ENCODE results near the gene NIPA2.

NIPA2 gene

DNA sequence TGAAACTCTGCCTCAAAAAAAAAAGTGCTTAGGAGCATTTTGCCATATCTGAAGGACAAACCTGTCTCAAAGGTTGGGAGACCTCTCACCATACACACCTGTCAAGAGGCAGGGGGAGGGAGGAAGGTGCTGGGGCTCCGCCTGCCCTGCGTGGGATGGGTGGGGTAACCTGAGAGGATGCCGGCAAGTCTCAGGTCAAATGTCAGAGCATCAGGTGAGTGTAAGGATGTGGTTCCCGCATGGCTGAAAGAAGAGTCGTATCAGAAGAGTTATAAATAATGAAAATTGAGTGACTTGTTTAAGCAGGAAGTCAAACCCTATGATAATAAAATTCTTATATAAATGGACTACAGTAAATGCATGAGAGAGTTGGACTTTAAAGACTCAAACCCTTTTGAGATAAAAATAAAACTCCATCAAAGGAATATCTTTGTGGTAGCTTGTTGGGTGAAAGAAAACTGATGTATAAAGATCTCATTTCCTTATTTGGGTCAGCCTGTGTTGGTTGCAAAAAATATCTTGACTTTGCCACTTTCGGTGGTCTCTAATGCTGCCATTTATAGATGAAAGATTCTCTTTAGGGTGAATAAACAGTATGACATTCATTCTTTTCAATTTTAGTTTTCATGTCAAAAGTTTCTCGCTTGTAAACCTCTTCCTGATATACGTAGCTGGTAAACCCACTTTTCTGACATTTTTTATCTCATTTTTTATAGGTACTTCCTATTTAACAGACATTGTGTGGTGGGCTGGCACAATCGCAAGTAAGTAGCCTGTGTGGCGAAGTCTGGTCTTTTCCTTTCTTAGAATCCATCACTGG, 28.2 kb upstream of the NIPA2 start:
- no peak for TF ChIP-seq POLR2AphosphoS5 (IDR thresholded peaks at IDR 0.05; ENCODE audit: low read depth, low read length)
- no peak for TF ChIP-seq TAF1 (IDR thresholded peaks at IDR 0.05; ENCODE audit: borderline replicate concordance, low read depth, low read length)
- TF ChIP-seq POLR2A (IDR thresholded peaks at IDR 0.05; ENCODE audit: low read depth, low read length) = no peak
- no peak for DNase-seq (ENCODE audit: insufficient read length)
- FAIRE-seq = no peak

- DNase-seq (ENCODE audit: insufficient read length) = no peak
- no peak for TF ChIP-seq TAF1 (IDR thresholded peaks at IDR 0.05; ENCODE audit: borderline replicate concordance, low read depth, low read length)
- no peak for TF ChIP-seq POLR2A (IDR thresholded peaks at IDR 0.05; ENCODE audit: low read depth, low read length)
- TF ChIP-seq POLR2AphosphoS5 (IDR thresholded peaks at IDR 0.05; ENCODE audit: low read depth, low read length) = no peak
- no peak for FAIRE-seq
These were observed 27.6 kb upstream of the NIPA2 start for GRCh38 chr15:22810853-22811338.

DNA sequence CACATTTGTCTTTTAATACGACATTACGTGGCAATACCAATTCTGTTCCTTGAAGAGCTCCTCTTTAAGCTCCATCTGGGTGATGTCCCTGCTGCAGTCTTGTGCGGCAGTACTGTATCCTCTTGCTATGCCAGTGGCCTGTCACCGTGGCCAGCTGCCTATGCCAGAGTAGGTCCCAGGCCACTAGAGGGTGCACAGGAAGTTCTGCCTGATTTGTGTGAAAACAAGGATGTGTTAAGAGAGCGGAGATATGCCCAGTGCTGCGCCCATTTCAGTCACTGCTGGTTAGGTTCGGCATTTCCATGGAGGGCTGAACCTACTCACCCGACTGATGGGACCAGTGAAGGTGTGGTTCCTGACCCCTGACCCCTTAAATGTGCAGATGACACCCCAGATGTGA, 26.8 kb upstream of the NIPA2 start:
- no peak for DNase-seq (ENCODE audit: insufficient read length)
- no peak for FAIRE-seq
- no peak for TF ChIP-seq TAF1 (IDR thresholded peaks at IDR 0.05; ENCODE audit: borderline replicate concordance, low read depth, low read length)
- TF ChIP-seq POLR2A (IDR thresholded peaks at IDR 0.05; ENCODE audit: low read depth, low read length) = no peak
- no peak for TF ChIP-seq POLR2AphosphoS5 (IDR thresholded peaks at IDR 0.05; ENCODE audit: low read depth, low read length)

DNA sequence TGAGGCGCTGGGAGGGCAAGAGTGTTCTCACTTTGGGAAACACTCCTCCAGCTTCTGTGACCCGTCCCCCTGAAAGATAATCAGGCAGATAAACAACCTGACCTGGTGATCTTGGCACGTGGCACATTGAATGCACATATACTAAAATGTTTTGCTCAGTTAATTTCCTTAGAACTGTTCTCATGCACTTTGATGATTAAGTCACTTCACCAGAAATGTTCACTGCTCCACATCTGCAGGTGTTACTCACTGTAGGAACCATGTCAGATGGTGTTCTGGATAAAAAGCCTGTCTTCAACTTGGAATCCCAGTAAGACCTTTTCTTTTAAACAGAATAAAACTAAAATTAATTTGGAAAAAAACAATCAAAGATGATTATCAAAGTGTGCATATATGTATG, 24.6 kb upstream of the NIPA2 start:
- TF ChIP-seq TAF1 (IDR thresholded peaks at IDR 0.05; ENCODE audit: borderline replicate concordance, low read depth, low read length) = no peak
- FAIRE-seq = no peak
- DNase-seq (ENCODE audit: insufficient read length) = no peak

GRCh38 chr15:22815766-22816165, 22.7 kb upstream of the NIPA2 start:
- DNase-seq (ENCODE audit: insufficient read length) (no peak), FAIRE-seq (no peak)
- TF ChIP-seq POLR2A (IDR thresholded peaks at IDR 0.05; ENCODE audit: low read depth, low read length) (no peak), POLR2AphosphoS5 (IDR thresholded peaks at IDR 0.05; ENCODE audit: low read depth, low read length) (no peak), TAF1 (IDR thresholded peaks at IDR 0.05; ENCODE audit: borderline replicate concordance, low read depth, low read length) (no peak)

DNA sequence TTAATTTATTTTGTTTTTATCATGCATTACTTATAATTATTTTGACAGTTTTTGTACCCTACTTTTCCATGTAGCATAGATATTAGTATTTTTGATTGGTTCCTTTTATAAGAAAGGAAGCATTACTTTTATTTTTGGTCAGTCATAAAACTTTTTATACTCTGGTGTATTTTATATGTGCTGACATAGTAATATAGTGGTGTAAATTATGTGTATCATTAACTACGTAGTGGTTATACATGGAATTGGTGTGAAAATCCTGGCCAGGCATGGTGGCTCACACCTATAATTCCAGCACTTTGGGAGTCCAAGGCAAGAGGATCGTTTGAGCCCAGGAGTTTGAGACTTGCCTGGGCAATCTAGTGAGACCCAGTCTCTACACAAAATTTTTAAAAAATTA, 18.8 kb upstream of the NIPA2 start:
- DNase-seq (ENCODE audit: insufficient read length) (no peak), FAIRE-seq (no peak)
- TF ChIP-seq POLR2A (IDR thresholded peaks at IDR 0.05; ENCODE audit: low read depth, low read length) = no peak
- no peak for TF ChIP-seq POLR2AphosphoS5 (IDR thresholded peaks at IDR 0.05; ENCODE audit: low read depth, low read length)
- no peak for TF ChIP-seq TAF1 (IDR thresholded peaks at IDR 0.05; ENCODE audit: borderline replicate concordance, low read depth, low read length)

- FAIRE-seq (no peak), DNase-seq (ENCODE audit: insufficient read length) (no peak)
These were observed 14.9 kb upstream of the NIPA2 start for GRCh38 chr15:22823495-22824128.

DNA sequence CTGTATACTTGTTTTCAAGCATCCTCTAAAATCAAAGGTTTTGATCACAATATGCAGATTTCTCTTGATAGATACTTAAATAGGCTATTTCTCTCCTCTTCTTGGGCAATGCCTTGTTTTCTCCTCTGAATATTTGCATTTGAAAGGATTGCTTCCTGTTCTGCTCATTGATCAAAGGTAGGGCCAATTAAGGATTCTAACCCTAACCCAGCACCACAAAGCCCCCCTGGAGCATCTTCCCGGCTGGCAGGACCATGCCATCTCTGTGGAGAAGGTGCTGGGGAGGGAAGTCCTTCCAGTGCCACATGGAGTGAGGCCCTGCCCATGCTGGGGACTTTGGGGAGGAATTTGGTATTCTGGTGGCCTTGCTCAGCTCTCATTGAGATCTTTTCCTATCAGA, 11.3 kb upstream of the NIPA2 start:
- FAIRE-seq = no peak
- DNase-seq (ENCODE audit: insufficient read length) = no peak
- no peak for TF ChIP-seq POLR2A (IDR thresholded peaks at IDR 0.05; ENCODE audit: low read depth, low read length)
- no peak for TF ChIP-seq POLR2AphosphoS5 (IDR thresholded peaks at IDR 0.05; ENCODE audit: low read depth, low read length)
- no peak for TF ChIP-seq TAF1 (IDR thresholded peaks at IDR 0.05; ENCODE audit: borderline replicate concordance, low read depth, low read length)

More at GRCh38 chr15:22823495-22824128, 14.9 kb upstream of the NIPA2 start:
- TF ChIP-seq POLR2A (IDR thresholded peaks at IDR 0.05; ENCODE audit: low read depth, low read length) (no peak), POLR2AphosphoS5 (IDR thresholded peaks at IDR 0.05; ENCODE audit: low read depth, low read length) (no peak), TAF1 (IDR thresholded peaks at IDR 0.05; ENCODE audit: borderline replicate concordance, low read depth, low read length) (no peak)

- TF ChIP-seq POLR2AphosphoS5 (IDR thresholded peaks at IDR 0.05; ENCODE audit: low read depth, low read length) (no peak), POLR2A (IDR thresholded peaks at IDR 0.05; ENCODE audit: low read depth, low read length) (no peak), TAF1 (IDR thresholded peaks at IDR 0.05; ENCODE audit: borderline replicate concordance, low read depth, low read length) (no peak)
- FAIRE-seq (no peak), DNase-seq (ENCODE audit: insufficient read length) (no peak)
These were observed 7.0 kb upstream of the NIPA2 start for GRCh38 chr15:22831473-22831872.

DNA sequence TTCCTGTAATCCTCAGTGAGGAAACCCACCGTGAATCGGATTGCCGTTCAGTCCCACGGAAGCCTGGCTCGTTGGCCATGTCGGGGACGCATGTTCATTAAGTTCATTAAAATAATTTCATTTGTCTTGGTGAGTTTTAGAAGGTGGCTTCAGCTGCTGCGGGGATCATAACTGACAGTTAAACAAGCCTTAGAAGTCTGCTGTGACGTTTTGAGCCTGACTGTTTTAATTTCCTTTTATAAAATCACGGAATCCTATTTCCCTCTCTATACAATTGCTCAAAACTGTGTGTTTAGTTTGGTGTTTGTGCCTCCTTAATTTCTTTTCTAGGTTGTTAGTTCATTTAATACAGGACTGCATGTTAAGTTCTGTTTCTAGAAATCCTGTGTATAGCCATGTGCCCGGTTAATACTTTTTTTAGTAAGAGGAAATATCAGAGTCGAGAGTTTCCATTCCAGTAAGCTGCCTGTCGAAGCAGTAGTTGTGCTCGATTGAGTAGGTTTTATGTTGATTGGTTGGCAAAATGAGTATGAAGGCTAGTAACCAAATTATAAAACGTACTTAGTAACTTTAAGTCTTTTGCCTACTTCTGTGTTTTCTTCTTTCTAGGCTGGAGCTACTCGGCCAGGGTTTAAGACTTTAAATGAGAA, 705 bp downstream of the NIPA2 start:
- FAIRE-seq = no peak
- no peak for TF ChIP-seq TAF1 (IDR thresholded peaks at IDR 0.05; ENCODE audit: borderline replicate concordance, low read depth, low read length)
- TF ChIP-seq POLR2A (IDR thresholded peaks at IDR 0.05; ENCODE audit: low read depth, low read length) = no peak
- TF ChIP-seq POLR2AphosphoS5 (IDR thresholded peaks at IDR 0.05; ENCODE audit: low read depth, low read length) = no peak

GRCh38 chr15:22844421-22845288, 6.2 kb downstream of the NIPA2 start:
- TF ChIP-seq TAF1 (IDR thresholded peaks at IDR 0.05; ENCODE audit: borderline replicate concordance, low read depth, low read length) = no peak
- no peak for TF ChIP-seq POLR2A (IDR thresholded peaks at IDR 0.05; ENCODE audit: low read depth, low read length)
- TF ChIP-seq POLR2AphosphoS5 (IDR thresholded peaks at IDR 0.05; ENCODE audit: low read depth, low read length) = no peak
- DNase-seq (ENCODE audit: insufficient read length) = no peak

More for the DNA sequence above, 705 bp downstream of the NIPA2 start:
- no peak for DNase-seq (ENCODE audit: insufficient read length)

More at GRCh38 chr15:22844421-22845288, 6.2 kb downstream of the NIPA2 start:
- FAIRE-seq = no peak
